ENCODE results near the gene EXOC3L1.
A peak's percentile ranks its signal among the peaks of the same experiment; 100 is the strongest.

EXOC3L1 gene

DNA sequence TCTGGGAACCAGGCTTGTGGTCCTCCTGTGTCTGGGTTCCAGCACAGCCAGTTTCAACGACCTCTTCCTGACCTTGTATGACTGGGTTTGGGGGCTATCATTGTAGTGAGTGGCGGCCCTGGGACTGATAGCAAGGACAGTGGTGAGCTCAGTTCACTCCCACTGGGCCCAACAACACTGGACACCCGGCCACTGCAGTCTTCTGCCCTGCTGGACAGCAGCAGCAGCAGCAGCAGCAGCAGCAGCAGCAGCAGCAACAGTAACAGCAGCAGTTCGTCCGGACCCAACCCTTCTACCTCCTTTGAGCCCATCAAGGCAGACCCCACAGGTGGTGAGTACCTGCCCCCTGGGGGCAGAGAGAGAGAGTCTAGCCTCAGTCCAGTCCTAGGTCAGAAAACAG is 5.7 kb upstream of the EXOC3L1 start:
- no peak for DNase-seq

DNA sequence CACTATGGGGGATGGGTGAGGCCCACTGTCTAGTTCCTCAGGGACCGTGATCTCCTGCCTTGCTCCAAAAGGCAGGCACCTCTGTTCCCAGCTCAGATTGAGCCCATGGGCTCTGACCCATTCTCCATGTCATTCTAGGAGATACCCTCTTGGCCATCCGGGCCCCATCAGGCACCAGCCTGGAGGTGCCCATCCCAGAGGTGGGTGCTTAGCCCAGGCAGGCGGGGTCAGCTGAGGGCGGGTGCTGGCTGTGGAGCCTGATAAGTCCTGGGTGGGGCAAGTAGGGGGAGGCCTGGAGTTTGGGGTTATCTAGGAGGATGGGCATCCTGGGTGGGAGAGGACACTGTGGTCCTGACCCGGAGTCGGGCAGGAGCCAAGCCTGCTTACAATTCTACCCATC is 4.3 kb upstream of the EXOC3L1 start:
- no peak for DNase-seq

DNA sequence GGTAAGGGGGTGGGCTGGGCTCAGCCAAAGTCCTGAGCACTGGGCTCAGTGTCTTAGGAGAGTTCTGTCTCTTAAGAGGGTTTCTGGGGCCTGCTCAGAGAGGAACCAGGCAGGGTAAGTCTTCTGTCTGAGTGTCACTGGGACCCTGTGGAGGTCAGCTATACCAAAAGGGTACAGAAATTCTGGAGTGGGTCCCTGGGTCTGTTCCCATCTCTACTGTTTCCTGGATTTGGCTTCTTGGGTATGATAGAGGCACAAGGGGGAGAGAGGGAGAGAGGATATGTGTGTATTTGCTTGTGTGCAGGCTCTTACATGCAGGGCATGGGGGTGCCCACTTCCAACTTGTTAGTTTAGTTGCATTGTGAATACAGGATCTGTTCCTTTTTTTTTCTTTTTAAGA is 3.6 kb upstream of the EXOC3L1 start:
- DNase-seq: no peak

DNA sequence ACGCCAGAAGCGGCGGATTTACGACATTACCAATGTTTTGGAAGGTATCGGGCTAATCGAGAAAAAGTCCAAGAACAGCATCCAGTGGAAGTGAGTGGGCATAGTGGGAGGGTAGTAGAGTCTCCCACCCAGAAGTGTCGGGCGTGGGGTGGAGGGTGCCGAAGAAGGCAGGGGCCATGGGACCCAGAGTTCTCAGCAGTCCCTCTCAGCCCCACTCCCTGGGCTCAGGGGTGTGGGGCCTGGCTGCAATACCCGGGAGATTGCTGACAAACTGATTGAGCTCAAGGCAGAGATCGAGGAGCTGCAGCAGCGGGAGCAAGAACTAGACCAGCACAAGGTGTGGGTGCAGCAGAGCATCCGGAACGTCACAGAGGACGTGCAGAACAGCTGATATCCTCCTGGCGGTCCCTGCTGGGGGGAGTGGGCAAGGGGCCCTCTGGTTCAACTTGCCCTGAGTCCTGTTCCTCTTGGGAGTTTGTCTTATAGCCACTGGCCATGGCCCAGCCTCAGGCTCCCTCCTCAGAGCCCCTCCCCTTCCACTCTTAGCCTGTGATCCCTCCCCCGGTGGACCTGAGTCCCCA is 2.9 kb upstream of the EXOC3L1 start:
- DNase-seq: no peak

DNA sequence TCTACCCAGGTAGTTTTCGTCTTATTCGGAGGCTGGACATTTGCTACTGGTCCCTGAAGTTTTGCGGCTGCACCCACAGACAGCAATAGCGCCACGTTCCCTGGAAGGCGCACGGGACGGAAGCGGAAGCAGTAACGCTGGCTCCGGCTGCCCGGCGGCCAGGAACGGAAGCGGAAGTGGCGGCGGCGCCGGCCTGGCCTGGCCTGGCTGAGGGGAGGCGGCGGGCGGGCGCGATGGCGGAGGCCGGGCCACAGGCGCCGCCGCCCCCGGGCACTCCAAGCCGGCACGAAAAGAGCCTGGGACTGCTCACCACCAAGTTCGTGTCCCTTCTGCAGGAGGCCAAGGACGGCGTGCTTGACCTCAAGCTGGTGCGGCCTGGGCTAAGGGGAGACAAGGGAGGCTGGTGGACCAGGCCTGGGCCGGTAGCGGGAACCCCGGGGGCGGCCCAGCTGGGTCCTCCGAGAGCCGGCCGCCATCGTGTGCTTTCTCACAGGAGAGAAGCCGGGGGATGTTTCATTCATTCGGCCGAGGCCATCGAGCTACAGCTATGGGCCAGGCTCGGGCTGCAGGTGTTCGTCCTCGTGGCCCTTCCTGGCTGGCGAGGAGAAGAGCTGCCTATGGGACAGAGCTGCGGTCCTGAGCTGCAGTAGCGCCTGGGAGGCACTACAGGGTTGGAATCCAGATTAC is 2.2 kb upstream of the EXOC3L1 start, which contains the start of gene E2F4:
Gene E2F4 (plus strand): TSS at position 161 of the 687 bp plus-strand sequence. CDS start 73 bp downstream, at position 234.
- peak; percentile 93 for DNase-seq

DNA sequence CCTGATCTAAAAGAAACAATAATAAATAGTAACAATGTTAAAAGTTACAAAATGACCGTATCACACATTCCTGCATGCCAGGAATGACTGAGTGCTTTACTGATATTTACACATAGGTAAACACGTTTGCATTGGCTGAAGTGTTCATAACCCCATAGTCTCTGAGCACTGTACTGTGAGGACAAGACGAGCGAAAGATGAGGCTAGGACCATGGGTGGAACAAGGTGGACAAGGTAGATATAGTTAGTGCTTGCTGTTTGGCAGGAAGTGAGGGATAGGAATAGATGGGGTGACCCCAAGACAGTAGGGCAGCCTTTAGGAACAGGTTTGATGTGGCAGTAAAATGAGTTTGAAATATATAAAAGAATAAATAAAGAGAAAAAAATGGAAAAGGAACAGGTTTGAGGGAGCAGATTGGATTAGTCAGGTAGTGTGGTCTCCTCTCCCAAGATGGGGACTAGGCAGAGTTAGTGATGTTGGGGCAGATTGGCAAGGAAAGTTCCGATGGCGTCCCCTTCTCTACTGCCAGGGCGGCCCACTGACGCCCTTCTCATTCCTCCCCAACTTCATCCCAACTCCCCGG is 1.6 kb upstream of the EXOC3L1 start:
- no peak for DNase-seq

DNA sequence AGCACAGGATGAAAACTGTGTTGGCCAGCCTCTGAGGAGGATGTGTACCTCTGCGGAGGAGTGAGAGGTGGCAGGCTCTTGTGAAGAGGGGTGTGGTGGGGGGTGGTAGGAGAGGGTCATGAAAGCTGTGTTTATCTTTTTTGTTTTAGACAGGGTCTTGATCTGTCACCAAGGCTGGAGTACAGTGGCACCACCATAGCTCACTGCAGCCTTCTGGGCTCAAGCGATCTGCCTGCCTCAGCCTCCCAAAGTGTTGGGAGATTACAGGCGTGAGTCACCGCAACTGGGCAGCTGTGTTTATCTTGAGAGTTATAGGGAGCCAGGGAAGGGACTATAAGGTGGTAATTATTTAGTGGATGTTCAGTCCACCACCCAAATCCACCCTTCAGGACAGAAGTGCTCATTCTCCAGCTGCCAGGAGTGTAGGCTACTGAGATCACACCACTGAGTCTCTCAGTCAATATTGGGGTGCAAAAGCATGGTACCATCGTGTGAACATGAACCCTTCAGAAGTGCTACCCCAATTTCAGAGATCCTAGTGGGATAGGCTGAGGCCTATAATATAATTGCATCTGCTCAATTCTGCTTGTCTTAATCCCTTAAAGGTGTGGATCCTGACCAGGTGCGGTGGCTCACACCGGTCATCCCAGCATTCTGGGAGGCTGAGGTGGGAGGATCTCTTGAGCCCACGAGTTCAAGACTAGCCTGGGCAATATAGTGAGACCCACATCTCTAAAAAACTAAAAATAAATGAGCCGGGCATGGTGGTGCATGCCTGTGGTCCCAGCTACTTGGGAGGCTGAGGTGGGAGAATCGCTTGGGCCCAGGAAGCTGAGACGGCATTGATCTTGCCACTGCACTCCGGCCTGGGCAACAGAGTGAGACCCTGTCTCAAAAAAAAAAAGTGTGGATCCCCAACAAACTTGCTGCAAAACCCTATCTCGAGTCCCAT is 788 bp upstream of the EXOC3L1 start:
- DNase-seq: no peak

DNA sequence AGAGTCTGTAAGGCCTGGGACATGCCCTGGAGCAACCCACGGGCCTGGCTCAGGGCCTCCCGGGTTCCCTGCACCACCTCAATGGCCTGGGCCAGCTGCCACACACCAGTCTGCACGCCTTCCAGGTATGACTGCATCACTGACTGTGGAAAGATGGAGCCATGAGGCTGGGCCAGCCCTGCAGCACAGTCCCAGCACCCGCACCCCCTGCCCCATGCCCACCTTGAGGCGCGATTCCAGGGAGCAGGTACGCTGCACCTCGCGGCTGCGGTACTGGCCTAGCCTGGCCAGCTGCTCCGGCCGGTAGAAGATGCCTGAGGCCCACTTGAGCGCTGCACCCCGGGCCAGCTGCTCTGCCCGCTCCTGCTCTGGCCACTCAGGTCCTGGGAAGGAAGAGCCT is 1.1 kb downstream of the EXOC3L1 start:
- no peak for DNase-seq

DNA sequence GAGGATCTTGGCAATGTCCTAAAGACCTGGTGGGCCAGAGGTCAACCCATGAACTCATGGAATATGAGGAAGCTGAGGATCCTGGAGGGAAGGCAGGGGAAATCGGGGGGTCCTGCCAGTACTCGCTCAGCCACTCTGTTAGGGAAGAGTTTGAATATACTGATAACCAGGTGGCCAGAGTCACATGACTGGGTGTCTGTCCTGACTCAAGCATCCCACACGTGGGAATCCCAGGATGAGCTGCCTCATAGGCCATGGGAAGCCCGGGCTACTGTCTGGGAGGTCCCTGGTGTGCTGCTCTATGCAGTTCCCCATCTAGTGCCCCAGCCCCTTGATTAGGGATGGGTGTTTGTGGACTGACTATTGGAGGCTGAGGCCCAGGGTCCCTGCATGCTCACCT is 1.6 kb downstream of the EXOC3L1 start:
- DNase-seq: no peak

DNA sequence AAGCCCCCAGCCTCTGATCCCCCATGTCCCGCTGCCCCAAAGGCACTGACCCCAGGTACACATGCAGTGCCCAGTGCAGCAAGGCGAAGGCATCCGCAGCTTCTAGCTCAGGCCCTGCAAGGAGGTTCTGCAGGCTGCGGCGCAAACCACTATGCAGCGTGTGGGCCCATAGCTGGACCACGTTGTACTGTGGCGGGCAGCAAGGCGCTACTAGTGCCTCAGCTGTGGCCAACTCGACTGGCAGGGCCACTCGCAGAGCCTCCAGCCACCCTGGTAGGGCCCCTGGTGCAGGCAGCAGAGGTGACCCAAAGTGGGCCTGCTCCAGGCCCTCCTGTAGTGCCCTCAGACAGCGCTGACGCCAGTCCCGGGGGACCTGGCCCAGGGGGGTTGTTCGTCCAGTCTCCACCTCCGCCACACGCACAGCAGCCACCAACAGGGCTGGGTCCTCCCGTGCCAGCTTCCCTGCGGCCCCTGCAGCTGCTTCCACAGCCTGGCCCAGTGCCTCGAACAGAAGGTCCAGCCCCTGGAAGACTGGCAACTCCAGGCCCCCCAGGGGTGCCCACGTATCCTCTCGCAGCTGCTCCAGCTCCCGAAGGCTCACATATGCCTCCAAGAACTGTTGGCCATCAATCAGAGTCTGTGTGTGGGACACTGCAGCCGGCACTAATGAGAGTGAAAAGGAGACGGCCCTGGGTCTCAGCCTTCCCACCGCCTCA is 2.6 kb downstream of the EXOC3L1 start:
- no peak for DNase-seq

DNA sequence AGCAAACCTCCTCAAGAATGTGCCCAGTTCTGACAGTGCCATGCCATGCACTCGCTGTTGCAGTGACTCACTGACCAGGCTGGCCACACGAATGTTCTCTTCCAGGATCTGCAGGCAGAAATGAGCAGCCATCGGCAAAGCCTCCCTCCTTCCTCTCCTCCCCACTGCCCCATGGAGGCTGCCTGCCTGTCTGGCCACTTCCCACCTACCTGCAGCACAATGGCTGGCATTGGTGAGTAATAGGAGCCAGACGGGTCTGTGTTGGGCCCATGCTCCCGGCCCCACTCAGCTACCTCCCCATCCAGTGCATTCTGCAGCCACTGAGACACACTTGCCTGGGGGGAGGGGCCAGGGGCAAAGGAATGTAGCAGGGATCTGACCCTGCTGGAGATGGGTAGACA is 3.4 kb downstream of the EXOC3L1 start:
- no peak for DNase-seq

DNA sequence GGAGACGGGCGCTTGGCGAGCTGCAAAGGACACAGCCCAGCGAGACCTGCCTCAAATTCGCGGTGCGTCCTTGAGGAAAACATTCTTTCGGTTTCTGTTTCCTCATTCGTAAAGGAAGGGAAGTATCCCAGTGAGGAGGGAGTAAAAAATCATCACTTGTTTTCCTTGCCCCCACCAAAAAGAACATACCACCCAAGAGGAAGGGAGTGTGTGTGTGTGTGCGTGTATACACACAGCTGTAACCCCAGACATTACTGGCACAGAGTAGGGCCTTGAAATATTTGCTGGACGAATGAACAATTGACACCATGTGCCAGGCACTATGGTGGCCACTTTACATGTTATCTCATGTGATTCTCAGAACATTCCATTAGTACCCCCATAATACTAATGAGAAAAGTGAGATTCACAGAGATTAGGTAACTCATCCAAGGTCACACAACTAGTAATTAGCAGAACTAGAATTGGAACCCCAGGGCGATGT is 4.2 kb downstream of the EXOC3L1 start:
- DNase-seq: no peak

DNA sequence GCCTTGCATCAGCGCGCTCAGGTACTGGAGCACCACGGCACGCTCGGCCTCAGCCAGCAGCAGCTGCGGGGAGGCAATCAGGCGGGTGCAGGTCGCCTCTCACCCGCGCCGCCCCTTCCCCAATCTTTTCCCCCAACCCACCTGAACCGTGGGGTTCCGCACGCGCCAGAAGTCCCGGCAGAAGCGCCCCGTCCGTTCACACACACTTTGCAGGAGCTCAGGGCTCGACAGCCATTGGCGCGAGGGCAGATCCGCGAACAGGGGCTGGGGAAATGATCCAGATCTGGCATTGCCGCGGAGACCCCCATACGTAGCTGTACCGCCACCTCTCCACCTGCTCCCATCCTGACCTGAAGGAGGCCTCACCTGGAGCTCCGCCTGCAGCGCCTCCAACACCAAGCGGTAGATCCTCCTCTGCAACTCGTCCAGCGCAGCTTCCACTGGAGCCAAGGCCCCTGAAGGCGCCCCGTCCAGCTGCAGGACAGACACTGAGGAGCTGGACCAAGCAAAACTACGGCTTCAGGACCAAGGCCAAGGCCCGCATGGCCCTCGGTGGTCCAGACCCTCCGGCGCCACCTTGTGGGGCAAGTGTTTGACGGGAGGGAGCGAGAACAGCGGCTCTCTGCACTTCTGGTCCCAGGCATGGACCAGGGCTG is 4.8 kb downstream of the EXOC3L1 start:
- peak; percentile 92 for DNase-seq

DNA sequence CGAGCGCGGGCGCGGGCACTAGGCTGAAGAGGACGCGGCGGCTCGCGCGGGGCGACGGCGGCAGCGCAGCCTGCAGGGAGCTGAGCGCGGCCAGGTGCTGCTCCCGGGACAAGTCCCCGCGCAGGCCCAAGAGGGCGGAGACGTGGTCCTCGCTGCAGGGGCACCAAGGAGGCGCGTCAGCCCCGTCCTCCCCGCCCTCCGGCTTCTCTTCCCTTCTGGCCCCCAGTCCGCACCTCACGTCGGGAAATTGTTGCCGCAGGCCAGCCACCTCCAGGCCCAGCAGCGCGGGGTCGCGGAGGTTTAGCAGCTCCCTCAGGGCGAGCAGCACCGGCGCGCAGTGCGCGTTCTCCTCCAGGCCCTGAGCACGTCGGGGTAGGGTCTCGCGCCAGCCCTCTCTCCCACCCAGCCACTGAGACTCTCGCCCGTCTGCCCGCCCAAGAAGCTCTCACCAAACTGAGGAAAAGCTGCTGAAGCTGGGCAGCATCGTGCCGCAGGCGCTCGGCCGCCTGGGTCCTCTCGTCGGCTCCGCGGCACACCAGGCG is 5.4 kb downstream of the EXOC3L1 start:
- DNase-seq: no peak

DNA sequence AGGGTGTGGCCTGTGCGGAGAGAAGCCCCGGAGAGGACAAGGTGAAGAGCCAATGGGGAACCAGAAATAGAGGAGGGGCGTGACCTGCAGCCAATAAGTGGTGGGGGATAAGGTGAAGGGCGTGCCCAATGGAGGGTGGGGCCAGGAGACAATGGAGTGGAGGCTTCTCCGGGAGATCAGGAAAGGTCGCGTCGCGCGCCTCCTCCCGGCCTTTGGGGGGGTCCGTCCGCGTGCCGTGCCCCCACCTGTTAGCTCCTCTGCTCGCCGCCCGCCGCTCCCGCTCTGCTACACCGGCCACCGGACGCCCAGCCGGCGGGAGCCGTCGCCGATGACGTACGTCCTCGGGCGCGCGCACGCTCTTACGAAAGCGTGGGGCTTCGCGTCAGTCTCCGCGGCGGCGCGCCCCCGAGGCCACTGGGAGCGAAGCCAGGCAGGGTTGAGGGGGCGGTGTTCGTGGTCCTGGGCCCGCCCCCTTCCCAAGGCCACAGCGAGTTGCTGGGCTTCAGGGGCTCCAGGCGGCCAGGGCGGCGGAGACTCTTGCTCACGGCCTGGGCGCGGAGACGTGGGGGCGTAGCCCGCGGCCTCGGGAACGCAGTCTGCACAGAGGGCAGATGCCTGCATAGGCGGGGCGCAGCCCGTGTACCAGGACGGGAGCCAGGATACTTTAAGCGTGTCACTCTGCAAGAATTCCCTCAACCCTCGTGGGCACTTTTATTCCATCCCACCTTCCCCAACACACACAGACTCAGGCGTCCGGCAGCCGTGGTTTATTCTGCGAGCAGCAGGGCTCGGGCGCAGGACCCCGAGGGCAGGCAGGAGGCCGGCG is 6.1 kb downstream of the EXOC3L1 start, which contains the start of gene MATCAP1:
Gene MATCAP1 (minus strand): TSS at position 337 of the 826 bp plus-strand sequence. CDS start 3,353 bp downstream, outside the sequence.
- DNase-seq: peak; percentile 97

DNA sequence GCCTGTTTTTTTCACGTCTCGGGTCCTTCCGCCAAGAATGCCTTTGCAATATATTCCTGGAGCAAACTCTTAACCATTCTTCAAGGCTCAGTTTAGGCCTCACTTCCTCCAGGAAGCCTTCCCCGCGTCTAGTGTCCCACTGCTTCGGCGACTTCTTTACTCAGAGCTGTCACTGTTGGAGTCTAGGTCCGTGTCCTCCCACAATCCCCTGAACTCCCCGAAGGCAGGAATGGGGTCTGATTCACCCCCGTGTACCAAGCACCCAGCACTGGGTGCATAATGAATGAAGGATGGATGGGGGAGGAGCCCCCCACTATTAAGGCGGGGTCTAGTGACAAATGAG is 6.7 kb downstream of the EXOC3L1 start:
- DNase-seq: no peak

DNA sequence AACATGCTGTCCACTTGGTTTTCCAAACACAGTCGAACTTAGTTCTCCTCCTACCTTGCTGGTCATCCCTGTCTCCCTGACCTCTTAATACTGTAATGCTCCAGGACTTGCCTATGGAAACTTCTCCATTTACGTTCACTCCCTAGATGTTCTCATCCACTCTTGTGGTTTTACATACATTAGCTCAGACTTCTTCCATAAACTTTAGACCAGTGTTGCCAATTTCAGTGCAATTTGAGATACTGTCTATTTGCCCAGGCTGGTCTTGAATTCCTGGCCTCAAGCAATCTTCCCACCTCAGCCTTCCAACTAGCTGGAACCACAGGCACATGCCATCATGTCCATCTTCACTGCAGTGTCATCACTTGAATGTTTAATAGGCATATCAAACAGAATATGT is 7.6 kb downstream of the EXOC3L1 start:
- DNase-seq: no peak

DNA sequence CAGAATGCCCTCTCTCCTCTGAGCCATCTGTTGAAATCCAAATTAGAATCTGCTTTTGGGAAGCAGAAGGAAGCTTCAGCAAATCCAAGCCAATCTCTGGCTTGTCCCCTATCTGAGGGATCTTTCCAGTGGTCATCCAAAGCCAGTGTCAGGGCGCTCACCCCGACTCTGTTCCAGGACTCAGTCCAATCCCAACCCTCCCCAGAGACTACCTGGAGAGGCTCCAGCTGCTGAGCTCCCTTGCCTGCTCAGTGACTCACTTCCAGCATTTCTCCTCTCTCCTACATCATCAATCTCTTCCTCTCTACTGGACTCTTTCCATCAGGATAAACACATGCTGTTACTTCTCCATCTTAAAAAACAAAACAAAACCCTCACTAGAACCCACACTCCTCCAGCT is 8.6 kb downstream of the EXOC3L1 start:
- DNase-seq: no peak

DNA sequence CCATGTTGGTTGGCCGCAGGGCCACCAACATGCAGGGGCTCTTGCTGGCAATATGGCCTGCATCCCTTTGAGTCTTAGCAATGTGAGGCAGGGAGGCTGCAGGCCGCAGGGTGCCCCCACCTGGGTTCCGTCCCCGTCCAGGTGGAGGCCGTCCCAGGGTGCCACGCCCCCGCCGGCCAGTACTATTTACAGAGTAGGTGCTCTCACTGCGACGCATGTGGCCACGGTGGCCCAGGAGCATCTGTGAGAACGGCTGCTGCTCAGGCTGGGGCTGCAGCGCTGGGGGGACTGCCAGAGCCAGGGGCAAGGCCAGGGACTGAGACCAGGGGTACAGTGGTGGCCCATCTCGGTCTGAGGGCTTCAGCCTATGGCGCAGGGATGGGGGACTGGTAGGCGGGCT is 9.8 kb downstream of the EXOC3L1 start:
- DNase-seq: no peak

DNA sequence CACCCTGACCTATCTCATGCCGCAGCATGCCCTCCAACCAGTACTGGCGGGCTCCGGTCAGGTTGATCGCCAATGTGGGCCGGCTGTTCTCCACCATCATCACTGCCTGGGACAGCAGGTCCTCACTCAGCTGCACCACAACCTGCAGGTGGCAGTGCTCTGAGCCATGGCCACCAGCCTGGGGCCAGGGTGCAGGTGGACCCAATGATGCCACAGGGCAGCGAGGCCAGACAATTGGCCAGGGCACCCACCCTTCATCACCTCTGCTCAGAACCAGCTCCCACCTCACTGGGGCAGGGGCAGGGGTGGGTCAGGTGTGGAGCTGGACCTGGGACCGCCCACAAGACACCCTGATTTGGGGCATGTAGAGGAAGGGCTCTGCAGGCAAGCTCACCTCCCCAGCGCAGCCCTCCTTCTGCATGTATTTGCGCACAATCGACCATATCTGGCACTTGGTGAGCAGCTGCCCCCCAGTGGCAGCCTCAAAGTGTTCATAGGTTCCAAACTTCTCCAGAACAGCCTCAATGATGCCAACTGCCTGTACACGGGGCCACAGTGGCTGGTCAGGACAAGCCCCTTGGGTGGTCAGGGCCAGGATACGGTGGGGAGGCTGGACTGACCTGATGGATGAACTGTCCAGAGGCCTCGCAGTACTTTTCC is 10.4 kb downstream of the EXOC3L1 start:
- no peak for DNase-seq

Measured in stimulated activated CD4-positive, alpha-beta T cell treated with anti-CD3 and anti-CD28 coated beads, Interleukin-15, amount 100 ng/mL, for 24 hours (primary cell).